ENCODE measurements around the gene UQCRHL. TPM values are rescaled to one million over a fixed set of nuclear protein-coding genes. Genes with fewer than 3 reads are reported as not detected.

UQCRHL gene
- total and polyA plus RNA-seq, 10 donors, result 0.67 to 2.6 (median 1.7) TPM

DNA sequence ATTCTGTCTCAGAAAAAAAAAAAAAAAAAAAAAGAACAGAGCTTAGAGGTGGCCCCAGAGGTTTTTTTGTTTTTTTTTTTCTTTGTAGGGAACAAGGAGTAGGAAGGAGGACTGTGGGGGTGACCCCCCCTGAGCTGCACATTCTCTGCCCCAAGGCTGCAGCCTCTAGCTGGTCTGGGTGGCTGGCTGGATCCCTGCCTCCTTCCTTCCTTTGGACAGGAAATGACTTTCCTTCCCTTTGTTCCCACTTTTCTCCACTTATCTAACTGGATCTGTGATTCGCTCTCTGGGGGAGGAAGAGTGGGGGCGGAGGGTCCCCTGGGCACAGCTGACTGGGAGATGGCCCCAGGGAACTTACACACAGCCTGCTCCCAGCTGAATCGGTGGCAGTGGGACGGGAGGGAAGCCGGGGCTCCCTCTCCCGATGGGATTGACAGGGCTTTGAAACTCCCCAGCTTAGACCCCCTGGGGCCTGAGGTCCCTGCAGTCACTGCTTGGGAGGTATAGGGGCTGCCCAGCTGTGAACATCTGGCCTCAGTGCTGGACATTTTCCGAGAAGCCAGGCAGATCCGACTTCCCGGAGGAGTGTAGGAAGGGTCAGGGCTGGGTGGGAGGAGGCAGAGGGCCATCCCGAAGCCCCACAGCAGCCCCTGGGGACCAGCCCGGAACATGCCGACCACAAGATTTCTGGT is 46.8 kb downstream of the UQCRHL start:
- WGBS, 5 donors, result 43 to 55% (median 43%) methylated on average over 10 to 12 of the region's 12 CpGs
- H3K27ac ChIP-seq, result peak overlapping the region in 7 of 8 donors; percentile 72 to 86 (median 81)
- intact Hi-C loops (cut with DNase I; ENCODE audit: low total_unique reads), result no loop called here
- peaks cover 0 to 6% (median 0%) of the 10 kb centered on the region in 6 donors for H3K36me3 ChIP-seq
- peak; percentile 47 to 73 (median 66) for TF ChIP-seq POLR2AphosphoS5 (IDR thresholded peaks at IDR 0.05)
- TF ChIP-seq, protein P1, sequence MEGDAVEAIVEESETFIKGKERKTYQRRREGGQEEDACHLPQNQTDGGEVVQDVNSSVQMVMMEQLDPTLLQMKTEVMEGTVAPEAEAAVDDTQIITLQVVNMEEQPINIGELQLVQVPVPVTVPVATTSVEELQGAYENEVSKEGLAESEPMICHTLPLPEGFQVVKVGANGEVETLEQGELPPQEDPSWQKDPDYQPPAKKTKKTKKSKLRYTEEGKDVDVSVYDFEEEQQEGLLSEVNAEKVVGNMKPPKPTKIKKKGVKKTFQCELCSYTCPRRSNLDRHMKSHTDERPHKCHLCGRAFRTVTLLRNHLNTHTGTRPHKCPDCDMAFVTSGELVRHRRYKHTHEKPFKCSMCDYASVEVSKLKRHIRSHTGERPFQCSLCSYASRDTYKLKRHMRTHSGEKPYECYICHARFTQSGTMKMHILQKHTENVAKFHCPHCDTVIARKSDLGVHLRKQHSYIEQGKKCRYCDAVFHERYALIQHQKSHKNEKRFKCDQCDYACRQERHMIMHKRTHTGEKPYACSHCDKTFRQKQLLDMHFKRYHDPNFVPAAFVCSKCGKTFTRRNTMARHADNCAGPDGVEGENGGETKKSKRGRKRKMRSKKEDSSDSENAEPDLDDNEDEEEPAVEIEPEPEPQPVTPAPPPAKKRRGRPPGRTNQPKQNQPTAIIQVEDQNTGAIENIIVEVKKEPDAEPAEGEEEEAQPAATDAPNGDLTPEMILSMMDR (IDR thresholded peaks at IDR 0.05 in 8 of 11, conservative IDR thresholded peaks at IDR 0.05 in 3 of 11), result no peak
- no peaks in the 10 kb centered on the region for H3K9me3 ChIP-seq
- peaks cover 9 to 82% (median 49%) of the 10 kb centered on the region in 6 donors for H3K4me1 ChIP-seq
- peaks cover 4 to 72% (median 35%) of the 10 kb centered on the region in 7 donors for H3K27me3 ChIP-seq (replicated peaks in 1 of 7)
- DNase-seq, result no peak
- H3K4me3 ChIP-seq, result peak overlapping the region in 5 of 8 donors; percentile 9 to 70 (median 42)

DNA sequence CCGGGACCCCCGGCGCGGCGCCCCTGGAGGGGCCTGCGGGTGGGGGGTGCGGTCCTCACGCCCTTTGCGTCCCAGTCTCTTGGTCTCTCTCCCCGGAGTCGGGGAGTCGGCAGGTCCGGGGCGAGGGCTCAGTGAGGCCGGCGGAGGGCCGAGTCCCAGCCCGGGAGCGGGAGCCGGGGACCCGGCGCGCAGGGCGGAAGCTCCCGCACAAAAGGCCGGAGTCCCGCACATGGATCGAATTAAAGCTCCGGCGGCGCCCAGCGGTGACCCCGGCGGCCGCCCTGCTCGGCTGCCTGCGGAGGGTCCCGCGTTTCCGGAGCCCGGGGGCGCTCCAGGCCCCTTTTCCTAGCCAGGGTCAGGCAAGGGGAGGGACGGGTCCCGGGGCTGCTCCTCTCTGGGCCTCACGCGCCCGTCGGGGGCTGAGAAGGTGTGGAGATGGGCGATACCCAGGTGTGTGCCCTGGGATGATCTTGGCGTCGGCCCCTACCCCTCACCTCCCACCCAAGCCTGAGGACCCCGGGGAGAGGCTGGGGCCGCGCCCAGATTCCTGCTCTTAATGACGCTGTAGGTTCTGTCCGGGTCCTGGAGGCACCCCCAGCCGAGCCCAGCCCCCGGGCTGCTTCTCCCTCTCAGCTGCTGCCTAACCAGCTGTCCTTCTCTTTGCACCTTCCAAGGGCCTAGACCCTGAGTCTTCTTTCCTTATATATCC is 48.3 kb downstream of the UQCRHL start:
- TF ChIP-seq POLR2AphosphoS5 (IDR thresholded peaks at IDR 0.05), result peak in 1 of 3 donors; percentile 51
- no peak for TF ChIP-seq POLR2A (IDR thresholded peaks at IDR 0.05)
- Histone ChIP-seq H3K27me3 (replicated peaks in 1 of 7) (peaks cover 4 to 71% (median 35%) of the 10 kb centered on the region in 7 donors), H3K9me3 (no peaks in the 10 kb centered on the region), H3K36me3 (no peaks in the 10 kb centered on the region), H3K27ac (peak overlapping the region; percentile 53 to 86 (median 82)), H3K4me3 (peak overlapping the region; percentile 38 to 70 (median 42)), H3K4me1 (peaks cover 9 to 76% (median 44%) of the 10 kb centered on the region in 6 donors)
- intact Hi-C loops (cut with DNase I; ENCODE audit: low total_unique reads), result no loop called here
- WGBS, 5 donors, result 1 to 7% (median 3%) methylated on average over 28 to 58 of the region's 58 CpGs
- DNase-seq, result no peak

DNA sequence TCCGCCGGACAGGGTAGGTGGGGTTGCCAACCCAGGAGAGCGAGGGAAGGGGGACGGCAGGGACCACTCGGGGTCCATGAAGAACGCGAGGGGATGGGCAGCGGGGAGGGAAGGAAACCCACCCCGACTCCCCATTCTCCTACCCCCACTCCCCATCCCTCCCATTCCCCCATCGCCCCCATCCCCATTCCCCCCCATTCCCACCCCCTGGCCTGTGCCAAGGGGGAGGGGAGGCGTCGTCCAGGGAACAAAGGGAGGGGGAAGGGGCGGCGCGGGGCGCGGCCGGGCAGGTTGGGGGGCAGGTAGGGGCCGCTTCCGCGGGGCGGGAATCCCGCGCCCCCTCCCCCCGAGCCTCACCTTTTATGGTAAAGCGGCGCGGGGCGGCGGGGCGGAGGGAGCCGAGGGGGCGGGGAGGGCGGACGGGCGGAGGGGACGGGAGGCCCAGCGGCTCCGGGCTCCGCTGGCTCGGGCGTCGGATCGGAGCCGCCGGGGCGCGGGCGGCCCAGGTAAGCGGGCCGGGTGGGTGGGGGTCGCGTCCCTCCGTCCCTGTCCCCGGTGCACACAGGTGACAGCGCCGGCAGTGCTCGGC is 49.0 kb downstream of the UQCRHL start, which contains the start of gene FBLIM1:
FBLIM1 (plus strand) TSS at position 453 of the 589 bp plus-strand sequence. CDS start 6,189 bp downstream, outside the sequence.
- Histone ChIP-seq H3K27ac (peak within 1 kb of the TSS; percentile 53 to 86 (median 82)), H3K4me3 (peak within 1 kb of the TSS; percentile 38 to 70 (median 42)), H3K9me3 (no peaks in the 10 kb centered on the region), H3K4me1 (peaks cover 9 to 72% (median 44%) of the 10 kb centered on the region in 6 donors), H3K36me3 (no peaks in the 10 kb centered on the region), H3K27me3 (replicated peaks in 1 of 7) (peaks cover 4 to 71% (median 35%) of the 10 kb centered on the region in 7 donors)
- no peak for DNase-seq
- WGBS, 5 donors, result 2 to 12% (median 3%) methylated on average over 10 to 54 of the region's 58 CpGs
- intact Hi-C loops (cut with DNase I; ENCODE audit: low total_unique reads), result no loop called here
- TF ChIP-seq POLR2A (IDR thresholded peaks at IDR 0.05) (no peak), POLR2AphosphoS5 (IDR thresholded peaks at IDR 0.05) (no peak)
- TF ChIP-seq, protein P1 (IDR thresholded peaks at IDR 0.05 in 8 of 11, conservative IDR thresholded peaks at IDR 0.05 in 3 of 11), result no peak

DNA sequence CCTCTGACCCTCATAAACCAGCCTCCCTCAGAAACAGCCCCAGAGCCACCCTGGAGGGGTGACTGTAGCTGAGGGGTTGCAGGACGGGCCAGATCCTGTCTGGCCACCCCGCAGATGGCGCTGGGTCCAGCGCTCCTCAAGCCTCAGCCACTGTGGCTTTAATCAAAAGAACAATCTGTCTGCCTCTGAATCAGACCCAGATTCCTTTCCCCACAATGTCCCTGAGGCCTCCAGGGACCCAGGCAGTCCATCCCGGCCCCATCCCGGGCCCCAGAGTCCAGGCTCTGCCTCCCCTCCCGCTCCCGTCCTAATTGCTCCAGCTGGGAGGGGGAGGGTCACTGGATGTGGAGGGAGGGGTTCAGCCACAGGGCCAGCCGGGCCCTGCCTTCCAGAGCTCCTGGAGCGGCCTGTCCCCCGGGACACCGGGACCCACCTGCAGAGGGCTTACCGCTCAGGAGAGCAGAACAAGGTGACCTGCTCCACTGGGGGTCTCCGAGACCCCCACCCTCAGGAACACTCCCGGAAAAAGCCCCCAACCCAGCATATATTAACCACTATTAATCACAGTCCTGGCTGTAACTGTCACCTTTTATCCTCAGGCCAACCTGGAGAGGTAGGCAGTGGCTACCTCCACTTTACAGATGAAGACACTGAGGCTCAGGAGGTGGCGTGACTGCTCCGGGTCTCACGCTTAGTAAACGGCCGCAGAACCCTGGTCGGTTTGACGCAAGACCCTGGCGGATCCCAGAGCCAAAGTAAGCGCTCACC is 49.7 kb downstream of the UQCRHL start:
- no peaks in the 10 kb centered on the region for H3K9me3 ChIP-seq
- intact Hi-C loops (cut with DNase I; ENCODE audit: low total_unique reads), result no loop called here
- WGBS, 5 donors, result 10 to 15% (median 13%) methylated on average over 18 to 24 of the region's 24 CpGs
- H3K36me3 ChIP-seq, result no peaks in the 10 kb centered on the region
- peaks cover 9 to 68% (median 44%) of the 10 kb centered on the region in 6 donors for H3K4me1 ChIP-seq
- H3K27ac ChIP-seq, result peak overlapping the region in 6 of 8 donors; percentile 38 to 86 (median 82)
- peak overlapping the region; percentile 38 to 70 (median 42) for H3K4me3 ChIP-seq
- TF ChIP-seq, protein P1 (IDR thresholded peaks at IDR 0.05 in 8 of 11, conservative IDR thresholded peaks at IDR 0.05 in 3 of 11), result no peak
- TF ChIP-seq POLR2AphosphoS5 (IDR thresholded peaks at IDR 0.05) (no peak), POLR2A (IDR thresholded peaks at IDR 0.05) (no peak)
- H3K27me3 ChIP-seq (replicated peaks in 1 of 7), result peaks cover 4 to 71% (median 35%) of the 10 kb centered on the region in 7 donors
- DNase-seq, result no peak

Measured in spleen (tissue), 11 donors.